Stimulated activated CD4-positive, alpha-beta T cell treated with anti-CD3 and anti-CD28 coated beads, Interleukin-1b, Interleukin-23, amount 100 ng/mL, for 48 hours (primary cell): Measurements from ENCODE around the gene CTPS2.
"Not testable (repeated sequence)": the region's sequence is repeated elsewhere in the genome, so short reads cannot be mapped to it uniquely, and the experiment has no call there.

Experiments
- DNase-seq: peaks from one replicate; pipeline ENCODE4 v3.0.0-alpha.2; 2020

The CTPS2 gene

DNA sequence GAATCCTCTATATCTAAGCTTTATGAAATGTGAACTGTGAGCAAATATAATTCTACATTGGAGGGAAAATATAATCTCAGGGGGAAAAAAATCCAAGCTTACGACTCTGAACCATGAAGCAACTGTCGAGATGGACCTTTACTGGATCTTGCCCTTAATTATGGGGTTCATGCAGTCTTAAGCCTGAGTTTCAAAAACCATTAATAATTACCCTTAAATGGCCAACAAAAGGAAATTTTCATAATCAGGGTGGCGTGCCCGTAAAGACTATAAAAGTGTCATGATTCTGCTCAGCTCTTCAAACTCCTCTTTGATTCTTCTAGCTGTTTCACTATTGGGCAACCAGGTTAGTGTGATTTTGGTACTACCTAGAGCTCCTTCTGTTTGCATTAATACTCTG is 62.6 kb downstream of the CTPS2 start, which contains the start of gene S100G:
Gene S100G, plus strand, starts transcription at position 301 of the 400 bp plus-strand sequence. CDS start 849 bp downstream, outside the sequence.
- DNase-seq: no peak

DNA sequence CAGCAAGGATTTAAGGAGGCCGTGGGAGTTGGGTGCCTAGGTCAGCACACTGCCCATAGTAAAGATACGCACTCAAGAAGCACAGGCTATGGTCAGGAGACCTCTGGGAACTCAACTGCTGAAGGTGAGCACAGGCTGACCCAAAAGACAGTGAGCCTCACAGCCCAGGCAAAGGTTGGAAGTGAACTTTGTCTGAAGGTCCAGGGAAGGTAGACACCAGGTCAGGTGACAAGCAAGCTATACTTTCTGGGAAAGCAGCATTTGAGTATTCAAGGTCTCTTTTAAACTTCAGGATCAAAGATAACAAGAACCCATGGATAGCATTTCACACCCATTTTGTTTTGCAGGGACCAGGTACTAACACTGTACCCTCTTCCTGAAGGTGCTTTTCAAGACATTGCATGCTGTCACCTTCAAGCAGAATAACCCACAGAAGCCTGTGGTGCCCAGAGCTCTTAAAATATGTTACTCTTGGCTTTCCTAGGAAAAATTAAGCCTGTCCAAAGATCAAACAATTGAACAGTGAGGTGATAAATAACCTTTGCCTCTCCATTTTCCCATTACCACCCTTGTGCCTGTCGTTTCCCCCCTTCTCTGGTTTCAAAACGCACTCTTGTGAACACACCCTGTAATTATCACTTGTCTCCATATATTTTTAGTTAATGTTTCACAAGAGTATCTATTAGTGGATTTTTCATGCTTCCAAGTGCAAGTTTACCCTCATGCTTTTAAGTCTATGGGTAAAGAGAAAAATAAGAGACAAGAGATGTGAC is 65.9 kb downstream of the CTPS2 start:
- DNase-seq: no peak

DNA sequence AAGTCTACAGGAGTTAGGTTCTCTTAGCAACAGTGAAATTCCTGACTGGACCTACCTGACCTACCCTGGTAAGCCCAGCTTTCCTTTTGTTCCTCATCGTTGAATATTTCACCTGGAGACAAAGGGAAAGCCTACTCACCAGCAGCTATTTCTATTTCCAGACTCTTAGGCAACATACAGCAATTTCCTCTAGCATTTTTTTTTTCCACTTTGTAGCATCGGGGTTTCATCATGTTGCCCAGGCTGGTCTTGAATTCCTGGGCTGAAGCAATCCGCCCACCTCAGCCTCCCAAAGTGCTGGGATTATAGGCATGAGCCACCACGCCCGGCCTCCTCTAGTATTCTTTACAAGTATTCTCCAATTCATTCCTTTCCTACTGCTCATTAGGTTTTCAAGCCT is 69.3 kb downstream of the CTPS2 start:
- DNase-seq: no peak

DNA sequence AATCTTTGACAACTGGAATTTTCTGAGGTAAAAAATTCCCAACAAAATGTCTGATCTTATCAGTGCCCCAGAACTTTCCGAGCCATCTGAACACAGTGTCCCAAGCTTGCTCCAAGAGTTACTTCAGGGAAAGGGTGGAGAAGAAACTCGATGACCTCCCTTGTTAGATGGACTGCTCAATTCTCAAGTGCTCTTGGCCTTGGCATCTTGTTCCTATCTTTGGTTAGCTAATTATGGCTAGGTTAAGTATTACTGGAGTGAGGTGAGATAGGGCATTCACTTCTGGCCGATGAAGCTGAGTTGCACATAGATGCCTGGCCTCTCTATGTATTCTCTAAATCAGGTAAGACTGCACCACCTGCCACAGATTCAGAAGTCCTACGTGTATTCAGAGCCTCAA is 71.6 kb downstream of the CTPS2 start:
- no peak for DNase-seq

DNA sequence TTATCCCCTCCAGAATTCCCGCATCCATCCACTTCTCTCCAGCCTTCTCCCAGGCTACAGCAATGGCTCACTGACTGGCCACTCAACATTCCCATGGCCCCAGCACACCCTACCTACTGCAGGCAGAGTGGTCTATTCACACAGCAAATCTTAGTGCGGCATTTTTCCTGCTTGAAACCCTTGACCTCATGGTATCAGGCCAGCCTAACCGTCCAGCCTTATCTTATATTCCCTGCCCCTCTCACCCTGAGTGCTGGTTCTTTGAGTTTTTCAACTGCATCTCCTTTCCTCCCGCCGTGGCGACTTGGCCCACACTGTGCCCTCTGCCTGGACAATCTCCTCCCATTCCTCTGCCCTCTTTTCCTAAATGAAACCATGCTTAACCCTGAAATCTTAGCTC is 72.5 kb downstream of the CTPS2 start:
- DNase-seq: no peak

DNA sequence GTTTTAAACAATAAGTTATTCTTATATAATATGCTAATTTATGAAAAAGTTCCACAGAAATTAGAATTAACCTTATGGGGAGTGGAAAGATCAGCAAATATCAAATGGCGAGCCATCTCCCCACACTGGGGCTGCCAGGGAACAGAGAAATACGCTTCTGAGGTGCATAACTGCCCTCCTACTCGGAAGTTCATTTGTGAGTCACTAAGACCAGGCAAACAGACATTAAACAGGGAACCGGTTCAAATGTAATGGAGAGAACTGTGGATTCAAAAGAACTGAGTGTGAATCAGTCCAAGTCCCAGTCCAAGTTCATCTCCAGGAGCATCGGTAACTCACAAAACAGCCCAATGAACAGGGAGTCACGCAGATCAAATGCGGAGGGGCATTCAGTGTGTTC is 73.9 kb downstream of the CTPS2 start:
- no peak for DNase-seq

DNA sequence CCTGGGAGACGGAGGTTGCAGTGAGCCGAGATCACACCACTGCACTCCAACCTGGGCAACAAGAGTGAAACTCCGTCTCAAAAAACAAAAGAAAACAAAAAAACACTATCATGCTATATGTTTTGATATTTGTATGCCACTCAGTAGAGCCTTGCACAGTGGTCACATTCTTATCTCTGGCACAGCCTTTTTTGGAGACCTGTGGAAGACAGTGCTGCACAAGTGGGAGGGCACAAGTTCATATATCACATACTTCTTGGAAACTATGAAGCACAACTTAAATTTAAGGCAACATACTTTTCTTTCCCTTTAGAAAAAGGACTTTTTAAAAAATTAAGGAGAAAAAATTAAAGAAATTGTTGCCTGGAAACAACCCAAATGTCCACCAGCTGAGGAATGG is 76.9 kb downstream of the CTPS2 start:
- no peak for DNase-seq

DNA sequence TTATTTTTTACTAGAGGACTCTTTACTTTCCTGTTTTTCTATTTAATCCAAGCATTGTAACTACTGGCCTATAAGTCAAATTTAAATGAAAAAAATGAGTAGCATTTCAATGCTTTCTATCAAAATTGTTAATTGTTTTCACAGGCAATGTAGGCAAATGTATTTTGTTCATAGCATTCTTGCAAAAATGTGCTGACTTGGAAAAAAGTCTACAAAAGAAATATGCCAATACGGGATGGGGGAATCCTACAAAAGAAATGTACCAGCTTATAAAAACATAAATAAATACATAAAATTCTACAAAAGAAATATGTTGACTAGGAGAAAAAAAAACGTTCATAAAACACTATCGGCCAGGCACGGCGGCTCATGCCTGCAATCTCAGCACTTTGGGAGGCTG is 77.4 kb downstream of the CTPS2 start:
- DNase-seq: no peak

DNA sequence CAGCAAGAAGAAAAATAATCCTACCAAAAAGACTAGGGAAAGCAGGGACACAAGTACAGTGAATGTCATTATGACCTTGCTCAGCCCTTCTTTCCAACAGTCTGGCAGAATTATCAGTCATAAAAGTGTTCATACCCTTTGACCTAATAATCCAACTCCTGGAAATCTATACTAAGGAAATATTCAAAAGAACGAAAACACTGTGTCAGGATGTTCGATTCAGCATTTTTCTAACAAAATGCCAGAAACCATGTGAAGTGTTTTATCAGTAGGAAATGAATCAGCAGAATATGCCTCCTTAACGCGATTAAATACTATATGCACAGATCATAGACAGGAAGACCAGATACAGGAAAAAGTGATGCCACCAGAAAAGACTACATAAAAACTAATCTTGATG is 78.7 kb downstream of the CTPS2 start:
- DNase-seq: no peak

DNA sequence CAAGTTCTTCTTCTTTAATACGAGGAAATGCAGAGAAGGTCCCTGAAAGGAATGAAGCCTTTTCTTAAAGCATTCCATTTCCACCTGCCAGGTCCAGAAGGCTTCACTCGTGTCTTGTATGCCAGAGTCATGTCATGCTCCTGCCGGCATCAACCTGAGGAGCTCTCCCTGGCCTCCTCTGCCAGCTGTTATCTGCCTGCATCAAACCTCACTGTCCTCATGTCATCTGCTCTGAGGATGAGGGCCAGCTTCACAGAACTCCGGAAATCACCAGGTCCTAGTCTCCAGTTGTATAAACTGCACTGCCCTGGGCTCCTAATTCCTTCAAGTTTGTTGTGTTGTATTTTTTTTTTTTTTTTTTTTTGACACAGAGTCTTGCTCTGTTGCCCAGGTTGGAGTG is 82.6 kb downstream of the CTPS2 start:
- DNase-seq: no peak

DNA sequence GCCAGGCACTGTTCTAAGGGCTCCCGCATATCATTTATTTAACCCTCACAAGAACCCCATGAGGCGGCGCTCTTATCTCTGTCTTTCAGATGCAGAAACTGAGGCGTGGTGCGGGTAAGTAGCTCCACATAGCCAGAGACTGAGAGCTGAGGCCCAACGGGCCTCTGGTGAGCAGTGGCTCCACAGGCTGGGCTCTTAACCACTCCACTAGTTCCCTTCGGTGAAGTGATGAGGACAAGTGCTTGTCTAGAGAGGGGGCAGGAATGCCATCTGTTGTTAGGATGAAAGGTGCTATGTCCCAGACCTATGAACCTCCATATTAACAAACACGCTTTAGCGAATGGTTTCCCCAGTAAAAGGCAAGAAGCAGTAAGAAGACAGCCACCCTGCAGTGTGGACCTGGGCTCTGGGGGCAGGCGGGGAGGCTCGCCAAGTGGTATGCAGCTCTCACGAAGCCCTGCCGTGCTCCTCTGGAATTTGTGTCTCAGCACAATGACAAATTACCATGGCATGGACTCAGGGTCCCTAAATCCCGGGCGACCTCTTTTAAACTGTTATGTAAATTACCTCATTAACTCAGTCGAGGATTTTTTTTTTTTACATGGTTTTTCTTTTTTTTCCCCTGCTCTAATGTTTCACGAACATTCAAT is 83.4 kb downstream of the CTPS2 start:
- no peak for DNase-seq

DNA sequence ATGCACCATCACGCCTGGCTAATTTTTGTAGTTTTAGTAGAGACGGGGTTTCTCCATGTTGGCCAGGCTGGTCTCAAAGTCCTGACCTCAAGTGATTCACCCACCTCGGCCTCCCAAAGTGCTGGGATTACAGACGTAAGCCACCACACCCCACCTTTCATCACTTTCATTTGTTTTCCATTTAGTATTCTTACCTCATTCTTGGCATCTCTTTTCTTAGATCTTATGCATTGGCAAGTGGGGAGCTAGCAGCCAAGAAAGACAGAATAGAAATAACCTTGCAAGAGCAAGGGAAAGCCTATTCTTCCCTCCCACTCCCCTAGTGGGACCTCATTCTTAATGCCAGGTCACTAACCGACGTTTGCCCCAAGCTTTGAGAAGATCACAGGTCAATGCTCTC is 84.0 kb downstream of the CTPS2 start:
- not testable (repeated sequence) for DNase-seq

DNA sequence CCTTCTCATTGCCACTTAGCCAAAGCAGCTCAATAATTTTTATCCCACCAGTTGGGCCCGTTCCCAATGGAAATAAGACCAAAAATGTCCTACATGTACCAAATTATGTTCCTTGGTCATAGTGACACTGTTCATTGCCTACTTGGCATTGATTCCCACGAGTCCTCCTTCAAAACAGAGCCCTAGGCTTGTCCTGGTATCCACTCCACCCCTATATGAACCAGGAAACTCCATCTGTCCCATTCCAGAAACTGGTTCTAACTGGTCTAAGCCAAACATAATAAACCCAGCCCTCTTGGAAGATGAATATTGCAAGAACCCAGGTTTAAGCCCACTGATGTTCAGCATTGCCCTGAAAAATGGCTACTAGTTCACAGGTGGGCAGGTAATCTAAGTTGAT is 93.4 kb downstream of the CTPS2 start:
- no peak for DNase-seq

DNA sequence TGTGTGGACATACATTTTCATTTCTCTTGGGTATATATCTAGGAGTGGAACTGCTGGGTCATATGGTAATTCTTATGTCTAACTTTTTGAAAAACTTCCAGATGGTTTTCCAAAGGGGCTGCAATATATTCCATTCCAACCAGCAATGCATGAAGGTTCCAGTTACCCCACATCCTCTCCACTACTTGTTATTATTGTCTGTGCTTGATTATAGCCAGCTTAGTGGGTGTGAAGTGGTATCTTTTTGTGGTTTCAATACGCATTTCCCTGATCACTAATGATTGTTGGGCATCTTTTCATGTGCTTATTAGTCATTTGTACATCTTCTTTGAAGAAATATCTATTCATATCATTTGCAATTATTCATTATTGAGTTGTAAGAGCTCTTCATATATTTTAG is 94.0 kb downstream of the CTPS2 start:
- DNase-seq: no peak

DNA sequence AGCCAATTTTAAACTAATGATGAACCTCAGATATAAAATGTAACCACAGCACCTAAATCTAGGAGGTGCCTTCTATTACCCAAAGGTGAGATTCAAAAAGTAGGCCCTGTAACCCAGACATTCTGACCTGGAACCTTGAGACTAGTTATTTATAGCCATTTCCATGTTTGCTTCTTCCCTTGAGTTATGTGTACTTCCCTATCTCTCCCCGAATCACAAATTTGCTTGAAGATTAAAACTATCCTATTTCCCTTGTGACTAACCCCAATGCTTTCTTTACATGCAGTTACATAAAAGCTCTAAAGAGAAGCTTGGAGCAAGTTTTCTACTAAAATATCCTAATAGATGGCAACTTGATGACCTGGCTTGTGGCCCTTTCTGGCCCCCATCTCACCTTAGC is 95.1 kb downstream of the CTPS2 start:
- DNase-seq: no peak

DNA sequence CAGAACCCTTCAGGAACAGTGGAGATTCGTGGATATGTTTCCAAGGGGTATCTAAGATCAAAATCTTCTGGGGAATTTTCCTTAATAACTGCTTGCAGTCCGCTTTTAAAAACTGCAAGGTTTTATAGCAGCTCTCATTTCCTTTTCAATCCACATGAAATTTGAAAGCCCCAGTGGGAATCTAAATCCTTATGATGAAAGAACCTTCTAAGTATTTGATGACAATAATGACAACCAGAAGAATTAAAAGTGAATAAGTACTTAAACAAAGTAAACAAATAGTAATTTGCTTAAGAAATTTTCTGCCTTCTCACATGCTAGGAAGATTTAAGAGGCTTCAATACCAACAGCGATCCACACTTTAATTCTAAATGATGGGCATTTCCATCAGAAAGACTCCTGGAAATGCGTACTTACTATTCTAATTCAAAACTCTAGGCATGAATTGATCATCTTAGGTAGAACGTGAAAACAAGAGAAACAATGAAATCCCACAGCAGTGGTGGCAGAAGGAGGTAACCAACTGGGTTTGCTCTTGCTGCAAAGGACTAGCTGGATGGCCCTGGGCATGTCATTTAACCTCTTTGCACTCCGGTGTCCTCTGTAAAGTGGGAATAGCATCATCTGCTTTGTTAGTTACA is 100.1 kb downstream of the CTPS2 start:
- DNase-seq: no peak

DNA sequence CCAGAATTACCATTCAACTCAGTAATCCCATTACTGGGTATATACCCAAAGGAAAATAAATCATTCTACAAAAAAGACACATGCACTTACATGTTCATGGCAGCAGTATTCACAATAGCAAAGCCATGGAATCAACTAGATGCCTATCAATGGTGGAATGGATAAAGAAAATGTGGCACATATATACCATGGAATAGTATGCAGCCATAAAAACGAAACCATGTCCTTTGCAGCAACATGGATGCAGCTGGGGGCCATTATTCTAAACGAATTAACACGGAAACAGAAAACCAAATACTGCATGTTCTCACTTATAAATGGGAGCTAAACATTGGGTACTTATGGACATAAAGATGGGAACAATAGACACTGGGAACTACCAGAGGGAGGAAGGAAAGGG is 101.8 kb downstream of the CTPS2 start:
- DNase-seq: not testable (repeated sequence)

DNA sequence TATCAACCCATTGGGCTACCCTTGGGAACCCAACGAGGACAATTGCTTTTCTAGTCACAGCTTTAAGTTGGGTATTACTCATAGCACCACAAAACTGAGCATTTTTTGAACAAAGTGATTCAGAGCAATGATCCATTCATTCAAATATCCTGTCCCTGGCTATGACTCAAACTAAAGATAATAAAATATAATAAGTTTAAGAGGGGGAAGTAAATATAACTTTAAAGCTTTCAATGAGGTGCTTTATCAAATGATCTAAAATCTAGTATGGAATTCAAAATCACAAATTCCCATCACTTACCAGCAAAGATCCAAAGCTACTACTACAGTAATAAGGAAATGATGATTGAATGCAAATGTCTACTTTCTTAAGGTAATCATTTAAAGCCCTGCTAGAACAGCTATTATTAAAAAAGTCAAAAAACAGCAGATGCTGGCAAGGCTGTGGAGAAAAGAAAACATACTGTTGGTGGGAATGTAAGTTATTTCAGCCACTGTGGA is 102.3 kb downstream of the CTPS2 start:
- no peak for DNase-seq

DNA sequence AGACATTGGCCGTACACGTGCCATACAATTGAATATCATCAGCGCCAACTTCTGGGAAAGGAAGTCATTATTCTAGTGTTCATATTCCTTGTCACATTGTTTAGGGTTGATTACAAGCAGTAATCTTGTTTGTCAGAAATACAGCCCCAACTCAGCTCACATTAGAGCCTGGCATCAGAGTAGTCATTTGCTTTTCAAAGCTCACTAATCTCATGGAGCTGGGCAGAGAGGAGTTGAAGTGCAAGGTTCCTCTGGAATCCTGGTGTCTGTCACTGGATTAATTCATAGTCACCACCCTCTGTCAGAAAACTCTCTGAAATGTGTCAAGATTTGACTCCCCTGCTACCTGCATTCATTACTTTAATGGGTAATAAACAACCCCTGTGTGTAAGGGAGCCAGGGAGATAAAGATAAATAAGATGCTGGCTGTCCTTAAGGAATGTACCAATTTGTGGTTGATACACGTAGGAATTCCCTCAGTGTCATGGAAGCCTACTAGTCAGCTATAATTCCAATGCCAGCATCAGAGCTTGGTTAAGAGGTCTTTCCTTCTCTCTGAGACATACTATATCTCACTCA is 106.2 kb downstream of the CTPS2 start:
- no peak for DNase-seq

DNA sequence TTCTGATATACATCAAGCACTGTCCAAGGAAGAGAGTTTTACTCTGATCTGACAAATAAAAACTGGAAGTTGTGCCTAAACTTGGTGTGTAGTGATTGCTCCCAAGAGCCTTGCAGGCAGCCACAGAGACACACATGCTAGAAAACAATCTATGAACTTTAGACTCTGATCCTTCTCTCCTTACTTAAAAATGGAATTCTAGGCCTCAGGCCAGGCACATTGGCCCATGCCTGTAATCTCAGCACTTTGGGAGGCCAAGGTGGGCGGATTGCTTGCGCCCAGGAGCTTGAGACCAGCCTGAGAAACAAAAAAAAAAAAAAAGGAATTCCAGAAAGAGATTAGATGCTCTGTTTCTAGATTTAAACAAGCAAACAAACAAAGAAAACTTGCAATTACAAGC is 108.1 kb downstream of the CTPS2 start:
- DNase-seq: no peak

DNA sequence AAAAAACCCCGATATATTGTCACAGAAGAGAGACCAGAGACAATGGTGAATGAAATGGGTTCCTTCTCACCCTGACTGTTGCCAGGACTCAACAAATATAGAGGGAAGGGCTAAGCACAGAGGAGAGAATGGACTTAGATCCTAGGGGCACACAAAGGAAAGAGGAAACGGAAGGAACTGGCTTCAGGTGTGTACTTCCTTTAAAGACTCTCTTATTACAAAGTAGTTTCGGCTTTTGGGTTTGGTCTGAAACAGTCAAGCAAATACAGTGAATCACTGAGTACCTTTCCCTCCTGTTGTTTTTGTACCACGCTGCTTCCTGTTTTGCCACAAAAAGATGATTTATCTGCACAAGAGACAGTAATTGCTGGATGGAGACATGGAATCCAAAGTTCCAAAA is 108.6 kb downstream of the CTPS2 start:
- DNase-seq: no peak

DNA sequence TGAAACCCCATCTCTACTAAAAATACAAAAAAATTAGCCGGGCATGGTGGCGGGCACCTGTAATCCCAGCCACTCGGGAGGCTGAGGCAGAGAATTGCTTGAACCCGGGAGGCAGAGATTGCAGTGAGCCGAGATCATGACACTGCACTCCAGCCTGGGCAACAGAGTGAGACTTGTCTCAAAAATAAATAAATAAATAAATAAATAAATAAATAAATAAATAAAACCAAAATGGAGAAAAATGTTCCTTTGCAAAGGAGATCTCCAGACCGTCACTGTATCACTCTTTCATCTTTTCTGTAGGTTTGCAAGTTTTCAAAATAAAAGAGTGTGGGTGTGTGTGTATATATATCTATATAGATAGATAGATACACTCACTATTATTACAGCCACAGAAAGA is 109.2 kb downstream of the CTPS2 start:
- DNase-seq: not testable (repeated sequence)

DNA sequence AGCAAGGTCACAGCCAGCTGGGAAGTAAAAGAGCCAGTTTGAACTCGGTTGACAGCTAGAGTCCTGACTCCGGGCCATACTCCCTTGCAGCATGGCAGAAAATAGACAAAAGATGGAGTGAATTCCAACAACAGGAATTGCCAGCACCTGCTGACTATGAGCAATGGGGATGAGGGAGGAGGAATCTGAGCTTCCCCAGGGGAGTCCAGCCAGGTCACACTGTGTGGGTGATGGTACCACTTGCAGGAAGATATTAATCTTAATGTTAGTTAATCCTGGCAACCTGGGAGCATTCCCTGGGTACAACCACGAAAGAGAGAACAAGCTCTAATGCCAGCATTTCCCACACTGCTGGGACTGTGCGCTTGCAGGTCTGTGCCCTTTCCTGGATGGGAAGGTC is 110.6 kb downstream of the CTPS2 start:
- no peak for DNase-seq

DNA sequence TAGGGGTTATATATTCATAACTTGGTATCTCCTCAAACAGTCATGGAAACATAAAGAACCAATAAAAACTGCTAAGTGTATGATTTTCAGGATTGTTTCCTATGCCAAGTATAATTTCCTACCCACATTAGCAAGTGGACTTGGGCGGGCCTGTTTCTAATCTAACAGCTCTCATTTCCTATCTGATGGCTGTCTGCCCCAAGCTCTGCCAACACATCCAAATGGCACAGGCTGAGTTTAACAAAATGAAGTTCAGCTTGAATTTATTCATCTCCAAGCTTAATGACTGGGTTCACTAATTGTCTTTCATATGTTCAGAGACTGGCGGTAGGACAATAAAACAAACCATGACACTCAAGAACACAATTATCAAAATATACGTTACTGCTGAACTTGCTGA is 118.0 kb downstream of the CTPS2 start:
- no peak for DNase-seq
